NCI-H187 treated with DMSO at 0.1 percent for 48 hours (cell line): ENCODE data around the gene DPF3.

ENCODE experiments used
- DNase-seq: peaks from one replicate; lab custom pipeline; 2025; lab: John Stamatoyannopoulos, UW

The DPF3 gene

DNA sequence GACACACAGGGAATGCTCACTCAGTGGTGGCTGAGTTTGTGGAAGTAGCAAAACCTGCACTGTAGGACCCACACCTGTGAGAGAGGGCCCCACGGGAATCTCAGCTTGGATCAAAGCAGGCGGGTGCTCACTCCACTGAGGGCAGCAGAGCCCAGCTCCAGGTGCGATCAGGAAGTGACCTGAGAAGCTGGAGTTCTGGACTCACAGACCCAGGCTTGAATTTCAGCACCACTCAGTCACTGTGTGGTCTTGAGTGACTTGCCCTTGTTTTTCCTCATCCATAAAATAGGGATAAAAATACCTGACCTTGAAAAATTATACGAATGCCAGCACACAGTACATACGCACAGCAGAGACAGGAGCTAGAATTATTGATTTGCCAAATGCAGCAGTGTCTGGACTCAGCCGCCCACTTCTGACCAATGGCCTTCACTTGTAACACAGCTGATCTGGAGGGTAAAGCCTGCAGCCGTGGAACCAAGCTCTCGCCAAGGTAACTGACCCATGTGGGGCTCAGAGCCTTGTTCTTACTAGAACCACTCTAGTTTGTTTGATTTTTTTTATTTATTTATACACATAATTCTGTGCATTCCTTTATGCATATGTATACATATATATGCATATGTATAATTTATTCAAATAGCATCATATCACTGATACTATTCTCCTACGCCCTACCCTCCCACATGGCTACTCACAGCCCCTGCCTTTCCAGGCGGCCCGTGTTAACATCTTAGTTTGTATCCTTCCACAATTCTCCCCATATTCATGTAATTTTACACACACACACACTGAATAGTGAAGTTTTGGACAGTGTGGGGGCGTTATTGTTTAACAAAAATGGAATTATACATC is 53.9 kb downstream of the DPF3 start:
- DNase-seq = no peak

DNA sequence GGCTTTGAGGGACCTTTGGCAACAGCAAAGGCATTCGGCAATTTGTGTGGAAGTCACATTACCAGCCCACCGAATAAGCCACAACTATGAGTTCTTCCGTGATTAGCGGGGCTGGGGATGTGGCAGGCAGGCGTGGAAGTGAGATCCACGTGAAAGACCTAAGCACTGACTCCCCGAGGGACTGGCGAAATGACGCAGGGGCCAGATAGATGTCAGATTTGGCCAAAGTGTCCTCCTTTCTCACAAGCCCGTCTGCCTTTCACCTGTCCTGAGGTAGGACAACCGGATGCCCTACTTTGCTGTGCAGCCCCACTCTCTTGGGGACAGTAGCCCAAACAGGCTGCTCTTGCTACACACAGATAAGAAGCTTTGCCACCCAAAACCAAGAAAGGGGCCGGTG is 54.5 kb downstream of the DPF3 start:
- no peak for DNase-seq

DNA sequence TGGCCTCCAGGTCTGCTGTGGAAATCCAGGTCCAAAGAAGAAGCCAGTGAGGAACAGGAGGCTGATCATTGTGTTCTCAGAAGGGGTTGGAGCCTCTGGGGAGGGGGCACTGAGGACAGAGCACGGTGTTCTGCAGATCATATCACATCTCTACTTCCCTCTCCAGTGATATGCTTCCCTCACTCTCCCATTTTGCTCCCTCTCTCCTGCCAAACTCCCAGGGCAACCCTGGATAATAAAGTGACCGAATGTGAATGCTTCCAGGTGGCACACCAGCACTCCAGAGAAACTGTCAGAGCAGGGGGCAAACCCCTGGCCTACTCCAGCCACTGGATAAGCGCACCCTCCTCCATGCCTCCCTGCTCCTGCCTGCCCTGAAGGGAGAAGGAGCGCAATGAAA is 57.8 kb downstream of the DPF3 start:
- DNase-seq = no peak

DNA sequence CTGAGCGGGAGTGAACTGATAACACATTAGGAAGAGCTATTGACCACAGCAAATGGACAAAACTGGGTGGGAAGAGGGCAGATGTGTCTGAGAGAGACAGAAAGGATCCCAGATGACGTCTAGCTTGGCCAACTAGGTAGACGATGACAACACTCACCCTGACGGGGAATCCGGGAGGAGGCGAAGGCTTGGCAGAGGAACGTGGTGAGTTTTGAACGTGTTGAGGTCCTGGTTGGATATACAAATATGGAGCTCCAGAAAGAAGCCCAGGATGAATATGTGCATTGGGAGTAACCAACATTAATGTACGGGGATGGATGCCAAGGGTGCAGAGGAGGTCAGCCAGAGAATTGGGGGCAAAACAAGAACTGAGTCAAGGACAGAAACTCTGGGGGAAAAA is 60.7 kb downstream of the DPF3 start:
- DNase-seq = no peak

DNA sequence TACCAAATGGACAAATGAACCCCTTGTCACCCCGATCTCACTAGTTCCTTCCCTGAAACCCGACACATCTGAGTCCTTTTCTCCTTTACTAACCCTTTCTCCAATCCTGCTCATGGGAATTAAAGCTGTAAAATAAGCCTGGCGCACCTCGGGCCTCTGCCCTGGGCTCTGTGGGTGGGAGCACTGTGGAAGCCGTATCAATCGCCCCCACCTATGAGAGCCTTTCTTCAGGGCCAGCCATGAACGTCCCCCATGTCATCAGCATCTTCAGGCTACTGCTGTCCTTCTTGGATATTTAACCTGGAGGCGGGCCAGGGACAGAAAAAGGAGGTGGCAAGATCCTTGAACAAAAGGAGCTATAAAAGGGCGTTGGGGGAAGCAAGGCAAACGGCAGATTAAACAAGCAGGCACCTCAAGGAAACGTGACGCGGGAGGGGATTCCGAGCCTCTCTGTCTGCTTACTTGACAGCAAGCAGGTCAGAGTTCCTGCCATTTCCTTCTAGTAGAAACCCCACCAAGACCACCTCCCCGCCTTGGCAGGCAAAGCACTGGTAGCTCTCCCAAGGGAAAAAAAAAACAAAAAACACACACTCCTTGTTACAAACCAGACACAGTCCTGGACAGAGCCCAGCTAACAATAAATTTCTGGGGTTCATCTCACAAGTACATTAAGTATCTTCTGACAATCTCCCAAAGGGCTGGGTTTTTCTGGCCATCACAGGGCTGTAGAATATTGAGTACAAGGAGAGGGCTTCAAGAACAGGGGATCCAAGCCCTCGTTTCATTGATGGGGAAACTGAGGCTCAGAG is 62.9 kb downstream of the DPF3 start:
- no peak for DNase-seq

DNA sequence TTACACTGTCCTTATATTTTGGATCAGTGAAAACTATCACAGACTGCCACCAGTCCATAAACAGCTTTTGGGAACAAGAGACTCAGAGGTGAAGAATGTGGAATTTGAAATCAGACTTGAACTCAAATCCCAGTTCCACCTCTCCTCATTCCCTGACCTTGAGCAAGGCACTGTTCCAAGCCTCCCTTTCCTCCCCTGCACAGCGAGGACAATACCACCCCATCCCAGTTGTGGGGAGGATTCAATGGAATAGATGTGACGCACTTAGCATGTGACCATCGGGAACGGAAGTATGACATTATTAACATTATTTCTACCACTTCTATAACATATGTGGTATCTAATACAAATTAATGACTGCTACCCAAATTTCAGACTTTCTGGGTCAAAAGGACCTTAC is 63.5 kb downstream of the DPF3 start:
- no peak for DNase-seq

DNA sequence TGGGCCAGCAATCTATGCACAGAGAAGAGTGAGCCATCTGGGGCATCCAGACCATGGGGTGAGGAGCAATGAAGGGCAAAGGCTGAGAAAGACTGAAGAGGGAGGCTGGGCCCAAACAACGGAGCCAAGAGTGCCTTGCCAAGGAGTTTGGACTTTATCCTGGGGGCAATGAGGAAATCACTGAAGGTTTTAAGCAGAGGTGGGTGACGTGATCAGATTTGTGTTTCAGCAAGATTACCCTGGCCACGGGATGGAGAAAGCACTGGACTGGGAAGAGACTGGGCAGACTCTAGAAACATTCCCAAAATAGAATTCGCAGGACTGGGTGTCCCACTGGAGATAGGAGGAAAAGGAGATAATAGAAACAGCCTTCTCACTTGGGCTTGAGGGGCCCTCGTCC is 65.3 kb downstream of the DPF3 start:
- DNase-seq = no peak

DNA sequence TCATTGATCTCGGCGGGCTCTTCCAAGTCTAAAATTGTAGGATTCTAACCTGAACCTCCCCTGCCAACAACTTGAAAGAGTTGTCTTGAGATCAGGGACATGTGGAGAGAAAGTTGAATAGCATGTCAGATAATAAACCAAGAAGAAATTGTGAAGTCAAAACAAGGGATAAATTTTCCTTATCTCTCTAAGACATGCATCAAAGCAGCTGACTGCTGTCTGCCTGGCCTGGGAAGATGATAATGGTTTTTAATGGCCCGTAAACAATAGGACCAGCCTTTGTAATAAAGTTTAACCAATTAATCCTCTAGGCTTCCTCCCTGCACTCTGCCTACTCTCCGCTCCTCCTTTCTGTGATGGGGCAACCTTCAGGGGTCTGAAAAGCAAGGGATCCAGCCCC is 67.9 kb downstream of the DPF3 start:
- DNase-seq = no peak

DNA sequence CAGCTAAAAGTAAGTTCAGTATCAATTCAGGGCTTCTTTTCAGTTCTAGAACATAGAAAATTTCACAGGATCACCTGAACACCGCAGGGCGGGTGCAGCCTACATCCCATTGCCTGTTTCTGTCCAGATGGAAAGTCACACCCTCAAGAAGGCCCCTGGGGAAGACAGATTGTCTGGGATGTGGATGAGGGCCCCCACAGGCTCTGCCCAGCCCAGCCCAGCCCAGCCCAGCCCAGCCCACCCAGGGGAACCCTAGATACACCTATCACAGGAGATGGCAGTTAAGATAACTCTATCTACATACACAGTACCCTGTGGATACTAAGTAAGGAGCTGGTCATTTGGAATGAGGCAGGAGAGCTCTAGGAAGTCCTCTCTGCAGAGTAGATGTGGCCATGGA is 68.4 kb downstream of the DPF3 start:
- DNase-seq = no peak

DNA sequence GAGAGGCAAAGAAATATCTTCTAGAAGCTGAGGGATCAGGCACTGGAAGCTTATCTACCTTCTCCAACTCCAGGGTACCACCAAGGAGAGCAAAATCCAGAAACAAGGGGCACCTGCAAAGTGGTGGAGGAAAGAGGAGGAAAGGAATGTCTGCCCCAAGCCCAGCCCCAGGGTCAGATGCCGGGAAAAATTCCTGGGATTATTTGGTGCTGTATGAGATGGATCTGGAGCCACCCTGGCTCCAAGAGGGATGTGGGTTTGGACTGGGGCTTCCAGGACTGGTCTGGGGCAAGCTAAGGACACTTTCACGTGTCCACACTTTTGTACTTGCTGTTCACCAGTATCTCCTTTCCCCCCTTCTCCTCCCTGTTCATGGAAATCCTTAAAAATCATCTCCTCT is 69.8 kb downstream of the DPF3 start:
- DNase-seq = no peak

DNA sequence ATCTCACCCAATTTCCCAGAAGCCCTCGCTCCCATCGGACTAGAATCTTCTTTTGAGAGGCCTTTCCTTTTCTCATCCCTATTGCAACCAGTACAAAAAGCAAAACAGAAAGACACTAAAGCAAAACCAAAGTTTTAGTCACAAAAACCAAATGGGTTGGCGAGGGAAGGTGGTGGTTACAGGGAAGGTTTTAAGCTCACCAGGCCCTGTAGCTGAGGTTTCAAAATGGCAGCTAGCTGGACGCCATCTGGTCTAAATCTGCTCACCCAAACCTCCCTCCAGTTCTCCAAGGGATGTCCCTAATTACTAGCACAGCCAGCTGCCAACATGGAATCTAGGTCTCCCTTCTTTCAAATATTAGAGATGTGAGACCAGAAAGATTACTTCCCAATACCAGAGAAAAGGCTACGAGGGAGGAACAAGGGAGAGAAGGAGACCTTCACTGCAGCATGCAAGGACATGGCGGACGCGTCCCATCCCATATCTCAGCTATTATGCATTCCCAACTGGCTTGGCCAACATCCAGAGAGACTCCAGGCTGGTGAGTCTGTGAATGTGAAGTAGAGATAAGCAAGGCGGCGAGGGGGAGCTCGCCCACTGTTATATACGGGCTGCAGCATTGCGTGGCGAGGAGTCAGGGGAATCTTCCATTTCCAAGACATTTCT is 70.8 kb downstream of the DPF3 start:
- DNase-seq = no peak

DNA sequence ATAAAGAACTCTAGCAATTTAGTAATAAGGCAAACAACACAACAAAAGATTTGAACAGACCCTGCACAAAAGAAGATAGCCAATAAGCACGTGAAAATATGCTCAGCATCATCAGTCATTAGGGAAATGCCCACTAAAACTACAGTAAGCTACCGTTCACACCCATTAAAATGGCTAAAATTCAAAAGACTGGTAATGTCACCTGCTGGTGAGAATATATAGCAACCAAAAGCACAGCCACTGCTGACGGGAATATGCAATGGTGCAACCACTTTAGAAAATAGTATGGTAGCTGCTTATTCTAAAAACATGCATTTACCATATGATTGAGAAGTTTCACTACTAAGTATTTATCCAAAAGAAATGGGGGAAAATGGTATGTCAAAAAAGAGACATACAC is 74.9 kb downstream of the DPF3 start:
- DNase-seq = no peak

DNA sequence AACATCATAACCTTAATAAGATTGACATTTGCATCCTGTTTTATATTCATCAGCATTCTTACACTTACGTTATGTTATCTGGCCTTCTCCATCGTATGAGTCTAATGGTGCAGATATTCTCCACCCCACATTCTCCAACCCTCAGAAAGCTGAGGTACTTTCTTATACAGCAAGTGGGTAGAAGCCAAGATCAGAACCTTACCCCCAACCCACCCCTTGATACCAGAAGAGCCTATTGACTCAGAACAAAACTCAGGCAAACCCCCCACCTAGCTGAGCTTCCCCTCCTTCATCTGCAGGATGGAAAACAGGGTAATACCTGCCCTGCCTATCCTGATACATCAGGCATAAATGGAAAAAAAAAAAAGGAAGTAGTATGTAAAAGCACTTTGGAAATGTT is 77.6 kb downstream of the DPF3 start:
- no peak for DNase-seq

DNA sequence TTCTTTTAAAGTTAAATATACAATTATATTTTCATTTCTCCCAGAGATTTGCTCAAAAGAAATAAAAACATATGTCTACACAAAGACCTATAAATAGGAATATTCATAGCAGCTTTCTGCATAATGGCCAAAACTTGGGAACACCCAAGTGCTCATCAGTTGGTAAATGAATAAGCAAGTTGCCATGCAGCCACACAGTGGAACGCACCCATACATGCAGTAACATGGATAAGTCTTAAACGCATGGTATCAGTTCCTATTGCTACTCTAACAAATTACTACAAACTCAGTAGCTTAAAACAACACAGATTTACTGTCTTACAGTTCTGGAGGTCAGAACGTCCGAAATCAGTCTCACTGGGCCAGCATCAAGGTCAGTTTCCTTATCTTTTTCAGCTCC is 78.5 kb downstream of the DPF3 start:
- DNase-seq = no peak

DNA sequence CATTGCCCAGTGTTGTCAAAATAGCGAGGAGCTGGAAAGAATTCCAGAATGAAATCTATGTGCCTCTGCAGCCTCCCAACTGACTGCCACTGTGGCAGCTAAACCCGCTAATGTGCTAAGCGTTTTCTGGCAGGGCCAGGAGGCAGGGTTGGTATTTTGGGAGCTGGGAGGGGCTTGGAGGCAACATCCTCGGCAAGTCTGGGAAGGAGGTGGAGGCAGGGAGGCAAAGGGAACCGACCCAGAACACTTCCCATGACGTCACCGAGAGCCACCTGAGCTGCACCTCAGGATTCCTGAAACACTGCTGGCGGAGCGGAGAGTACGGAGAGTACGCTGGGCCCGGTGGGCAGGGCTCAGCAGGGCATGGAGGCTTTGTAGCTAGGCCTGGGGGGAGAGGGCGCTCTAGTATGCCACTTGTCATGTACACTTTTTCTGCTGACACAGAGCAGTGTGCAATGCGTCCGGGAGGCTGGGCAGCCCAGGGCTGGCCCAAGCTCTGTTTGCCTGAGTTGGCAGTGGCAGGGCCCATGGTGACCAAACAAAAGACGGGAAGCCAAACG is 81.5 kb downstream of the DPF3 start:
- DNase-seq = no peak

DNA sequence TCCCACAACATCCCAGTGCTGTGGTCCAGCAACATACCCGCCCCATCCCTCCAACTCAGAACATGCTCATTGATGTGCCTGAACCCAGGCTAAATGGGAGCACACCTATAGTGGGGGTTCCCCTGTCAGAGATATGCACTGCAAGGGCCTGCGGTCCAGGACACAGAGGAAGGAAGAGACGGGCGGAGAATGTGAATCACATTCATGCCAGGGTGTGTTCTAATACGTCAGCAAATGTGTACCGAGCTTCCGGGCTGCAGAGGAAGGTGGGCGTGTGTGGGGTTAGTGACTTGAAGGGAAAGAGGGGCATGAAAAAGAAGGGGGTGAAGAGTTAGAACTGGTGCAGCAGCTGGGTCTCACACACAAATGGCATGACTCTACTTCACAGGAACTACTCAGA is 83.7 kb downstream of the DPF3 start:
- DNase-seq = no peak

DNA sequence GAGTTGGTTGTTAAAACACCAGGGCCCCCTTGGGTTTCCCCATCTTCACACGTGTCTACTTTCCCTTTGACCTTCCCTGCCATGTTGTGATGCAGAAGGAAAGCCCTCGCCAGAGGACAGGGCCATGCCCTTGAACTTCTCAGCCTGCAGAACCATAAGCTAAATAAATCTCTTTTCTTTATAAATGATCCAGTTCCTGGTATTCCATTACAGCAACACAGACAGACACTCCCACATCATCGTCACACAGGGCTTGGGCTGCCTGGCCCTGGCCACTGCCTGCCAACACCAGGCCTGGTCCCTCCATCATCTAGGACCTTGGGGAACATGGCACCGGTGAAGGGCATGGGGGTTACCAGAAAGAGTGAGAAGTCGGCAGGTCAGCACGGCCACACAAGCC is 84.8 kb downstream of the DPF3 start:
- no peak for DNase-seq

DNA sequence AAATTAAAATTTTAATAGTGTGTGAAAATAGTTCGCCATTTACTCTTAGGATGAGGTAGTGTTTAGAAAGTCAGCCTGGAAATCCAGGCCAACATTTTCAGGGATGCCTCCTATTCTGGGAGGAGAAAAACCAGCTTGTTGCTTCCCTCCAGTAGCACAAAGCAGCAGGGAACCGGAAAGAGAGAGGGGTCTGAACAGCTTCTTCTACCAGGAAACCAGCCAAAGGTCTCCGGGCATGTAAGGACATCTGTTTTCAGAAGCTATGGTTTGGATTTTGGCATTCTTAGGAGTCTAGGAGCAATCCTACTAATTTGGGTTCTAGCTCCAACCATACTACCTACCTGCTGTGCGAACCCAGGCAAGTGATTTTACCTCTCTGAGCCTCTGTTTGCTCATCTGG is 85.3 kb downstream of the DPF3 start:
- DNase-seq = no peak

DNA sequence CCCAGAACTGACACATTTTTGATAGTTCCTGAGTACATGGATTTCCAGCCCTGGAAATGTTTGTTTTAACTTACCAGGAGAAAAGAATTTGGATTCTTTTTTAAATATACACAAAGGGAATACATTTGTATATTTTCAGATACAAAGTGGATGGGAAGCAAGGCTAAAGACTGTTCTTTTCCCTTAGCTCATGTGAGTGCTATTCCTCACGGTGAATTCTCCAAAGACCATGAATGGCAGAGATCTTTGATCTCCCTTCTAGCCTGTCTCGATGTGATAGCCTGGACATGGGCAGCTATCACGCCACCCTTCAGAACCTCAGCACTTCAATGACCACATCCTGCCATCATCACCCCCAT is 91.3 kb downstream of the DPF3 start:
- DNase-seq = no peak

DNA sequence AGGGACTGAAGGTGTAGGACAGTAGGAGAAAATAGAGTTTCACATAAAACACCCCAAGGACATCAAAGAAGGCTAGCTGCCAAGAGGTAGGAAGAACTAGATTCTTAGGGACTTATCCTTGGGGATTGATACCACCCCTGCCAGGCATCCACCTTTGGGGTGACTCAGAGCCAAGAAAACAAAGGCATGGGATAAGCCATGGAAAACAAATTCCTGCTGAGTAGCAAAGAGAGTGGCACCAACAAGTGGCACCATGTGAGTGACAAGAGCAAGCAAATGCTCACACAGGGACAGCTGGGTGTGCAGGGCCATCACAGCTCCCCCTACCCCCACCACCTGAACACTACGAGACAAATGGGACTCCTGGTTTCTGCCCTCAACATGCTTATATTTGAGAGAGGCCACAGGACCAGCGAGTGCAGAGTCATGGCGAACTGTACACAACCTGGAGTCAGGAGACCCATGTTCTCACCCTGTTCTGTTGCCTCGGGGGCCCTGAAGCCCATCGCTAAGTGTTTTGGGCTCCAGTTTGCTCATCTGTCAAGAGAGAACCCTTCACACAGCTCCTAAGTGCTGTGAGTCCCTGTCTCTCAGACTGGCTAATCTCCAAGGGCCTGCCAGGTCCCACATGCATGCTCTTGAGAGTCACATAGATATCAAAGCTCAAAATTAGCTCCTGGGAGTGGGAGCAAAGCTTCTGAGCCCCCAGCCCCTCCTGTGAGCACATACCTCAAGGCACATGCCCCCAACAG is 91.9 kb downstream of the DPF3 start:
- DNase-seq = no peak

DNA sequence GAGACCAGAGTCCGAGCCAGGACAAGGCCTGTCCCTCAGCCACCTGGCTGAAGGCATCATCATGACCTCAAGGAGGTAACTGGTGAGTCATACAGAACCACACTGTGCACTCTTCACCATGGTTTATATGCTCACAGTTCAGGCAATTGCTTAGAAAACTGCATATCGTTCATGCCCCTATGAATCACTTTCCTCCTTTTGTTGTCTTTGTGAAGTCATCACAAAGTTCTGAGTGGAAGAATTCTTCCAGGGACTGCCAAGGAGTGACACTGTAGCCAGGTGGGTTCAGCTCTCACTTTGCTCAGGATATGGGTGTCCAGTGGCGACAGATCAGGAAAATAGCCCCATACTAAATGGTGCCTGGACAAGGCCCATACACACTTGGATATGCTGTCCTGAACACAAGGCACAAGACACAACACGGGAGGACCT is 92.5 kb downstream of the DPF3 start:
- no peak for DNase-seq

DNA sequence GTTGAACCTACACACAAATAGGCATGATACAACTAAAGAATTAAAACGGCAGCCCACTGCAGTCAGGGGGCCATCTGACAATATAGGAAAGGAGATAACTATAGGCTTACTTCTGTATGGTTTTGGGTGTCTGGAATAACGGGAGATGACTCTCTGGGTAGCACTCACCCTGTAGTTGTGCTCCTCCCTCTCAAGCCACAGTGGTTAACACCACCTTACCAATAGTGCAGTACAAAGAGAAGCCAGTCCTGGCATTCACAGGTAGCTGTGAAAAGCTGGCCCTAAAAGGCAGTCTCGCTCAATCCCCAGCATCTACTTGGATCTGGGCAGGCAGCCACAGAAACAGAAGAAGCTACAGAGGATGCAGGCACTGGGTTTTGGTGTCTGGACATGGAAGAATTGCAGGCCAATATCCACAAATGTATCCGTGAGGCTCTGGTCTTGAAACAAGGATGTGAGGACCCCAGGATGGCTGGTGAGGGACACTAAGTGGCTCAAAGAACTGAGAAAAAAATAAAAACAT is 93.0 kb downstream of the DPF3 start:
- no peak for DNase-seq
